ENCODE results near the gene PRTG.
"Not testable (repeated sequence)": the region's sequence is repeated elsewhere in the genome, so short reads cannot be mapped to it uniquely, and the experiment has no call there.

PRTG gene

DNA sequence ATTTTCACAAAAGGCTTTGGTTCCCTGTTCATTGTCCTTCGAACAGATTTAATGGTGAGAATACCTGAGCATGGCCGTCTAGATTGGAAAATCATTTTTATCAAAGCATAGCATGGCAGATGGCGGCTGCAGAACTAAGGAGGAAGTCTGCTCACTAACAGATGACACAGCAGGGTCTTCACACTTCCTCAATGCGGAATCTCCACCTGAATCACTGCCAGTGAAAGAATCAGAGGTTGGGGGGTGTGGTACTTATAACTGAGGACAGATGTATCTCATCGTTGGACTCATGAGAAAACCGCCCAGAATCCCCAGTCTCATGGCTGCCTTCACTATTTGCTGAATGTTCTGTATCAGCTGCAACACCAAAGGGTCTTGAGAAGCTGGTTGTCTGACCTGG lies 123.2 kb downstream of the PRTG start:
- DNase-seq = no peak

DNA sequence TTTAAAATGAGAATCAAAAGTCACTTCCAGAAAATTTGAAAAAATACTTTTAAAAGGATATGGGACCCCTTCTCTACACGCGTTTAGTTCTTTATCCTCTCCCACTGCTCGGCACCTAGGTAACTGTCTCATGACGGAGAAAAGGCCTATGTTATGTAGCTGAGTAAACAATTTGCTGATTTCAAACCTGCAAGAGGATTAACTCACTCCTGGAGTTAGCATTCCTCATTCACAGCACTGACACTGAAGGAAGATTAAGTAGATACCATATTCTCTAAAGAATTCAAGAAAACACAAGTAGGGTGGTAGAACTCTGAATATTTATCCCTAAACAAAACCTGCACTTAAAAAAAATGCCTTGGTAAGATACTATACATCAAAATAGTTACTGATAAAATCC lies 124.6 kb downstream of the PRTG start:
- no peak for DNase-seq

DNA sequence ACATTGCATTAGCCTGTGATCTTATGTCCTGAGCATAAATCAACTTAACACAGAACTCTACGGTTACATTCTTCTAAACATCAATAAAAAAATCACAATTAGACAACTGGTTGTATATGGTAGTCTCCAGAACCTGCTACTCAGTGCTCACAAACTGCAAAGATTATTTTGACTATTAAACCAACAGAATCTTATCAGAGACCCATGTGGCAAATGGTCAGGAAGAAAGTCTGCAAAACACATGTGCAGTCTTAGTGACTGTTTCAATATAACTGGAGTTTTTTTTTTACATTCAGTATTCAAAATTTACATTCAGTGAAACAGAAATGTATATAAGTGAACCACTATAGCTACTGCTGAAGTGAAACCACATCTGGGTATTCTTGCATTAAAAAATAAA lies 127.5 kb downstream of the PRTG start:
- no peak for DNase-seq

- no peak for DNase-seq
Observed at GRCh38 chr15:55613727-55614126, 129.2 kb downstream of the PRTG start.

DNA sequence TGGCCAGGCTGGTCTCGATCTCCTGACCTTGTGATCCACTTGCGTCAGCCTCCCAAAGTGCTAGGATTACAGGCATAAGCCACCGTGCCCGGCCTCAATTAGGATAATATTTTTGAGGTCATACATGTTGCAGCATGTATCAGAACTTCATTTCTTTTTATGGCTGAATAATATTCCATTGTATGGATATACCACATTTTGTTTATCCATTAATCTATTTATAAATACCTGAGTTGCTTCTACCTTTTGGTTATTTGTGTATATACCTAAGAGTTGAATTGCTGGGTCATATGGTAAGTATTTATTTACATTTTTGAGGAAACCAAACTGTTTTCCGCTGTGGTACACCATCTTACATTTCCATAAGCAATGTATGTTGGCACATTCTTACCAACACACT lies 136.7 kb downstream of the PRTG start:
- DNase-seq = no peak

GRCh38 chr15:55601374-55601773 lies 141.6 kb downstream of the PRTG start:
- DNase-seq = no peak

- DNase-seq = no peak
Observed at GRCh38 chr15:55599439-55599838, 143.5 kb downstream of the PRTG start.

DNA sequence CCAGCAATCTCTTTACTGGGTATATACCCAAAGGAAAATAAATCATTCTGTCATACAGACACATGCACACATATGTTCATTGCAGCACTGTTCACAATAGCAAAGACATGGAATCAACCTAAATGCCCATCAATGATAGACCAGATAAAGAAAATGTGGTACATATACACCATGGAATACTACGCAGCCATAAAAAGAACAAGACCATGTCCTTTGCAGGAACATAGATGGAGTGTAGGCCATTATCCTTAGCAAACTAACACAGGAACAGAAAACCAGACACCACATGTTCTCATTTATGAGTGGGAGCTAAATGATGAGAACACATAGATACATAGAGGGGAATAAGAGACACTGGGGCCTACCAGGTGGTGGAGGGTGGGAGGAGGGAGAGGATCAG lies 149.9 kb downstream of the PRTG start:
- not testable (repeated sequence) for DNase-seq

DNA sequence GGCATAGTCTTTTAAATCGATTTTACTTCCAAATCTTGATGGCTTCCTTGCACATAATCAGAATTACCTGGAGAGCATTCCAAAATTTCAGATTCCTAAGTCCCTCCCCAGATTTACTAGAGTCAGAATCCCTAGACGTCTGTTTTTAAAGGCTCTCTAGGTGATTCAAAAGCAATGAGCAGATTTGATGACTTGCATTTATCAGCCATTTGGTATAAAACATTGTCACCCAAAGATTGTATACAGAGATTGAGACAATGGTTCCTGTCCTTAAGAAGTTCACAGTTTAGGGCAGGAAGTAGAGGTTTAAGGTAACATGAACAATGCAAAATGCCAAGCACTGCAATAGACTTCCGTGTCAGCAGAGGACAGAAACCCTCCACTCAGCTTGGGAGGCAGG lies 152.2 kb downstream of the PRTG start:
- DNase-seq = no peak

GRCh38 chr15:55589287-55589686 lies 153.7 kb downstream of the PRTG start:
- no peak for DNase-seq

DNA sequence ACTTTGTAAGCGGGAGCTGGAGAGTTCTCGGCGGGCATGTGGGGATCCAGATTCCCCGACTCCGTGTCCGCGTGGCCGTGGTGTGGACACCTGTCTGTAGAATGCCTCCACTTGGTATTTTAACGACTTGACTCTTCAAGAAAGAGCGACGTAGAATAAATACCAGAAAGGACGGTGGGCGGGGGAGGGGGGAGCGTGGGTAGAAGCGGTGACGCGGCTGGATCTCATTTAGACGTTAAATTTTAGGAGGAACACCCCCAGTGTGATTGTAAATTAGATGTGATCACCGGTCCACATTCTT lies 154.2 kb downstream of the PRTG start:
- DNase-seq = no peak

- peak; percentile 80 for DNase-seq
Observed at GRCh38 chr15:55588070-55588814, 154.7 kb downstream of the PRTG start, which contains the start of gene PYGO1. TSS of gene PYGO1 (minus strand) at chr15:55588345. CDS start at chr15:55587883, 462 bp downstream.

DNA sequence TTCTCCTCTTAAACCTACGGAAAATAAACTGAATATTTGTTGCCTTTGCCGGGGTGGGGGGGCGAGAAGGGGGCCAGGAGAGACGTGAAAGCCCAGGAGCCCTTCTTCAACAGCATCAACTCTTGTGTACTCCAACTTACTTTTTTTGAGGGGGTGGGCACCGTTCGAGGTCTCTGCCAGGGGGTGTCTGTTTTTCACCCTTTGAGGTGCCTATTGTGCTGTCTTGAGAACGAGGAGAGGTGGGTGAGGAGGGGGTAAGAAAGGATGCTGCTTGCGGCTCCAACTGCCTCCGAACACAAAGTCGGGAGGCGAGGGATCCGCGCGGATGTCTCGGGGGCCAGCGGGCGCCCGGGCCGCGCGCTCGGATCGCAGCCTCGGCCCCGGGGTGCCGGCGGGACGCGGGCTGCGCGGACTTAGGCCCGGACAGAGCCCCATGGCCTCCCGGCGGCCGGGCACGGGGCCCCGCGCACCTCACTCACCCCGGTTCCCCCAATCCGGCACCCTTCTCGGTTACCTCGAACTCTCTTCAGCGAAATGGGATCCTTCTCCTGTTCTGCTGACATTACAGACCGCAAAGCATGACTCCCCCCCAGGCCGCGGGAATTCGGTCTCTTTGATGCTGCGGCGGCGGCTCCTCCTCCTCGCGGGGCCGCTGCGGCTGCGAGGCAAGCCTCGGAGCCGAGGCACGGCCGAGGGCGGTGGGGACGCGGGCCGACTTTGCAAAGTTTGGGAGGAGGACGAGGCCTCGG lies 155.5 kb downstream of the PRTG start:
- DNase-seq = peak; percentile 63

GRCh38 chr15:55586808-55587207 lies 156.1 kb downstream of the PRTG start:
- no peak for DNase-seq

DNA sequence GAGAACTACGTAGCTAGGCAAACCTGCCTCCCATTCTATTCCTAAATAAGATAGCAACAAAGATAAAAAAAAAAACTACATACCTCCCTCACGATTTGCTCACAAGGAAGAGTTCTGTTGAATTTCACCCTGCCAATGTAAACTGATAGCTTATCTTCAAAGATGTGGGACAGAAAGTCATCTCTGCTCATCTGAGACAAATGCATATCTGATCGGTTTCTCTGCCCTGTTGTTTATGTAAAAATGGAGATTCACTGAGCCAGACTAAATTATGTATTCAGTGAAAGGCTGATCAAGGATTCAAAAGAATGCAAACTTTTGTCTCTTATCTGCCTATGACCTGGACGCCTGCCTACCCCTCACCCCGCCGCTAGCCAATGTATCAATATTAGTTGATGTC lies 166.0 kb downstream of the PRTG start:
- DNase-seq = no peak

DNA sequence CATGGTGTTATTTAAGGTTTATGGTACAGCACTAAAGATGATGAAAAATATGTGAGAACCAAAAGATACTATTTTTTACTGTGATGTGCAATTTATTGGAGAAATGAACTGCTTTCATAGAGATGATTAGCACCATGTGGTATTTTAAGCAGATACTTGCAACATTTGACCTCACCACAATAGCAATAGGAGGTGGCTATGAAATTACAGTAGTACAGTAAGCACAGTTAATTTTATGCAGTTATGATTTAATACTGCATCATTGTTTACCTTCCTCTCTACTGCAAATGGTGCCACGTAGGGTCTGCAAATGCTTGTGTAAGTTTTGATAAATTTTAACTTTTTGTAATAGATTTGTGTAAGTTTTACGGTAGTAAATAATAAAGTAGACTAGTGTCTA lies 168.9 kb downstream of the PRTG start:
- no peak for DNase-seq

GRCh38 chr15:55573224-55573623 lies 169.7 kb downstream of the PRTG start:
- DNase-seq = no peak

- DNase-seq = no peak
Observed at GRCh38 chr15:55564347-55565145, 178.4 kb downstream of the PRTG start.

DNA sequence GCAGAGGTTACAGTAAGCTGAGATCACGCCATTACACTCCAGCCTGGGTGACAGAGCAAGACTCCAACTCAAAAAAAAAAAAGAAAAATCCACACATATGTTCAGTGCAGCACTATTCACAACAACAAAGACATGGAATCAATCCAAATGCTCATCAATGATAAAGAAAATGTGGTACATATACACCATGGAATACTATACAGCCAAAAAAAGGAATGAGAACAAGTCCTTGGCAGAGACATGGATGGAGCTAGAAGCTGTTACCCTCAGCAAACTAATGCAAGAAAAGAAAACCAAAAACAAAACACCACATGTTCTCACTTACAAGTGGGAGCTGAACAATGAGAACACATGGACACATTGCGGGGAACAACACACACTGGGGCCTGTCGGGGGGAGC lies 180.4 kb downstream of the PRTG start:
- no peak for DNase-seq
